Calu3 (cell line): ENCODE data around the gene IL21. TPM values are rescaled to one million over a fixed set of nuclear protein-coding genes. Genes with fewer than 3 reads are reported as not detected.
A peak's percentile ranks its signal among the peaks of the same experiment; 100 is the strongest.

ENCODE experiments used
- BruUV-seq: library from RNA; stranded (reverse); fragments of 400-500 nt; replicated peaks from 2 replicates; lab custom pipeline; 2021; lab: Mats Ljungman, UMichigan
- CTCF ChIA-PET: fragments of 300-600 bp; sonication (Branson Sonifier 250); formaldehyde crosslinking; loops from one replicate; lab custom pipeline; 2022; ENCODE audit warnings: antibody characterized with exemption; lab: Charles Lee
- DNase-seq: peaks from one replicate; pipeline ENCODE4 v3.0.0; 2022
- H3K27ac Mint-ChIP-seq: one replicate; pipeline ENCODE4 v1.8.0; 2022; ENCODE audit warnings: mixed read lengths; ENCODE audit not compliant: unreplicated experiment
- H3K27me3 Mint-ChIP-seq: one replicate; pipeline ENCODE4 v1.8.0; 2022; ENCODE audit warnings: mixed read lengths; ENCODE audit not compliant: unreplicated experiment
- H3K36me3 Mint-ChIP-seq: one replicate; pipeline ENCODE4 v1.8.0; 2022; ENCODE audit warnings: mild to moderate bottlenecking, moderate library complexity, mixed read lengths; ENCODE audit not compliant: insufficient read depth, unreplicated experiment
- H3K4me1 Mint-ChIP-seq: one replicate; pipeline ENCODE4 v1.8.0; 2022; ENCODE audit warnings: mild to moderate bottlenecking, low read depth, mixed read lengths; ENCODE audit not compliant: unreplicated experiment
- H3K4me3 Mint-ChIP-seq: one replicate; pipeline ENCODE4 v1.8.0; 2022; ENCODE audit warnings: mild to moderate bottlenecking, low read depth, moderate library complexity, mixed read lengths; ENCODE audit not compliant: unreplicated experiment
- H3K9me3 Mint-ChIP-seq: one replicate; pipeline ENCODE4 v1.8.0; 2022; ENCODE audit warnings: low read depth, mixed read lengths; ENCODE audit not compliant: unreplicated experiment
- CTCF ChIP-seq: fragments of 200-600 bp; IDR thresholded peaks from one replicate; pipeline ENCODE4 v1.8.0; 2022; ENCODE audit warnings: antibody characterized with exemption; ENCODE audit not compliant: unreplicated experiment
- intact Hi-C: fragments of 100-400 bp; cut with micrococcal nuclease; formaldehyde crosslinking; loops from one replicate; pipeline ENCODE4 v1.10.0; 2022; ENCODE audit not compliant: unreplicated experiment
- total RNA-seq: library from RNA; stranded (reverse); gene quantifications from 2 replicates; pipeline ENCODE4 v1.2.3, GENCODE V29; 2022

Gene IL21
- total RNA-seq, 1 experiment from 2014 or later, result not detected

DNA sequence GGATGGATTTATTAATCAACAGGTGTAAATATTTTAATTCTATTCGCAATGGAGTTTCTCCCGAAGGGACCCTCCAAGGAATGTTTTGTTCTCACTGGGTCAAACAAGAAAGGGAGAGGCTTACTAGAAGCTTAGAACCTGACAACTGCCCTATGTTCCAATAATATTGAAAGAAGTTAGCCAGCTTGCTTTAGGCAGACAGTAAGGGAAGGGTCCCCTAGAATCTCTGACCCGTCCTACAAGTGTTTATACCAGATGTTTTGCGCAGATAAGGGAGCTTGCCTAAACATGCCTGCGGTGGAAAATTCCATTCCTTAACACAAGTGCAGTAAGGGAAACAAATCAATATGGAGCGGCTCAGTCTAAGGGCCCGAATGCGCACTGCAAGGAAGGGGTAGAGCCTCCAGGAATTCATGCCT lies 17.7 kb downstream of the IL21 start:
- no peak overlapping the region for H3K4me3 Mint-ChIP-seq
- intact Hi-C loops, result loop anchor here (5.0 kb wide), 1 partner anchor 49 kb away; no protein-coding TSS in a partner anchor
- H3K4me1 Mint-ChIP-seq, result no peaks in the 10 kb centered on the region
- H3K27me3 Mint-ChIP-seq, result peaks cover 13% of the 10 kb centered on the region
- BruUV-seq, result no TSS peak
- no peaks in the 10 kb centered on the region for H3K9me3 Mint-ChIP-seq
- CTCF ChIA-PET, result interaction anchor here (1.4 to 1.5 kb wide), 2 partner anchors 108 to 311 kb away, joined by 3 to 4 read pairs; no protein-coding TSS in a partner anchor
- no peak overlapping the region for H3K27ac Mint-ChIP-seq
- TF ChIP-seq CTCF, result no peak
- H3K36me3 Mint-ChIP-seq, result no peaks in the 10 kb centered on the region
- no peak for DNase-seq

GRCh38 chr4:122602277-122603142 lies 18.4 kb downstream of the IL21 start:
- intact Hi-C loops, result loop anchor here (1.0 to 5.0 kb wide), 3 partner anchors 50 to 329 kb away; no protein-coding TSS in a partner anchor
- no peak overlapping the region for H3K27ac Mint-ChIP-seq
- H3K36me3 Mint-ChIP-seq, result no peaks in the 10 kb centered on the region
- CTCF ChIA-PET, result interaction anchor here (1.2 to 1.7 kb wide), 4 partner anchors 108 to 312 kb away, joined by 3 to 7 read pairs (median 4); no protein-coding TSS in a partner anchor
- peaks cover 13% of the 10 kb centered on the region for H3K27me3 Mint-ChIP-seq
- BruUV-seq, result no TSS peak
- no peaks in the 10 kb centered on the region for H3K4me1 Mint-ChIP-seq
- DNase-seq, result no peak
- no peaks in the 10 kb centered on the region for H3K9me3 Mint-ChIP-seq
- TF ChIP-seq CTCF, result no peak
- peak overlapping the region; percentile 41 for H3K4me3 Mint-ChIP-seq

- Mint-ChIP-seq H3K27me3 (no peaks in the 10 kb centered on the region), H3K36me3 (no peaks in the 10 kb centered on the region), H3K4me1 (no peaks in the 10 kb centered on the region), H3K9me3 (no peaks in the 10 kb centered on the region), H3K27ac (no peak overlapping the region), H3K4me3 (no peak overlapping the region)
- intact Hi-C loops, result no loop called here
- no peak for DNase-seq
- TF ChIP-seq CTCF, result no peak
- no TSS peak for BruUV-seq
- CTCF ChIA-PET, result no interaction called here
These were observed 29.7 kb downstream of the IL21 start for GRCh38 chr4:122591196-122591595.

- no peak for DNase-seq
- no peaks in the 10 kb centered on the region for H3K4me1 Mint-ChIP-seq
- no peaks in the 10 kb centered on the region for H3K9me3 Mint-ChIP-seq
- TF ChIP-seq CTCF, result no peak
- H3K27me3 Mint-ChIP-seq, result no peaks in the 10 kb centered on the region
- intact Hi-C loops, result no loop called here
- CTCF ChIA-PET, result no interaction called here
- H3K4me3 Mint-ChIP-seq, result no peak overlapping the region
- no peak overlapping the region for H3K27ac Mint-ChIP-seq
- BruUV-seq, result no TSS peak
- no peaks in the 10 kb centered on the region for H3K36me3 Mint-ChIP-seq
These were observed 32.2 kb downstream of the IL21 start for GRCh38 chr4:122588453-122589238.
